K562 (cell line): Measurements from ENCODE around the gene KCNC3. TPM values are rescaled to one million over a fixed set of nuclear protein-coding genes. Genes with fewer than 3 reads are reported as not detected.

Experiments used
- AFF1 ChIP-seq, 2 experiments: fragments of 450-650 bp; IDR thresholded peaks; 2 replicates each; pipeline ENCODE4 v1.6.1; 2018; ENCODE audit warnings: mild to moderate bottlenecking in 2 of 2, low read depth in 1 of 2; ENCODE audit not compliant: partially characterized antibody in 2 of 2
- BRF1 ChIP-seq: IDR thresholded peaks from 3 replicates; pipeline ENCODE4 v1.6.1; 2011; ENCODE audit warnings: borderline replicate concordance, mild to moderate bottlenecking; ENCODE audit not compliant: insufficient read length; ENCODE audit errors: extremely low read depth
- CCNT2 ChIP-seq: IDR thresholded peaks from 2 replicates; pipeline ENCODE4 v1.6.1; 2011; ENCODE audit warnings: borderline replicate concordance, low read depth, mild to moderate bottlenecking, moderate library complexity, mixed read lengths, low read length; ENCODE audit not compliant: insufficient read length; ENCODE audit errors: extremely low read depth
- CEBPZ ChIP-seq: fragments of 150-350 bp; IDR thresholded peaks from 2 replicates; pipeline ENCODE4 v1.6.1; 2014; ENCODE audit warnings: low read depth, mild to moderate bottlenecking, low read length, borderline replicate concordance
- CREB3 ChIP-seq: fragments of 450-650 bp; conservative IDR thresholded peaks from 2 replicates; pipeline ENCODE4 v1.6.1; 2016; ENCODE audit warnings: missing genetic modification characterization, low read depth, mild to moderate bottlenecking, missing compliant biosample characterization, moderate library complexity
- DACH1 ChIP-seq: fragments of 450-650 bp; IDR thresholded peaks from 2 replicates; pipeline ENCODE4 v1.6.1; 2018; ENCODE audit not compliant: partially characterized antibody
- DLX4 ChIP-seq: fragments of 250-450 bp; sonication (Bioruptor Pico); IDR thresholded peaks from 2 replicates; pipeline ENCODE4 v1.6.1; 2021; ENCODE audit warnings: mild to moderate bottlenecking
- ELK3 ChIP-seq: fragments of 450-650 bp; formaldehyde crosslinking; IDR thresholded peaks from 2 replicates; pipeline ENCODE4 v1.4.0; 2020; ENCODE audit warnings: mild to moderate bottlenecking
- PHB ChIP-seq: fragments of 250-450 bp; sonication (Bioruptor Pico); IDR thresholded peaks from 2 replicates; pipeline ENCODE4 v1.5.0; 2021
- RBM39 ChIP-seq: fragments of 200-400 bp; formaldehyde crosslinking; optimal IDR thresholded peaks from 2 replicates; pipeline ENCODE3; 2018; ENCODE audit warnings: low read depth, low read length
- SOX6 ChIP-seq: fragments of 450-650 bp; IDR thresholded peaks from 2 replicates; pipeline ENCODE4 v1.6.1; 2014; ENCODE audit warnings: mild to moderate bottlenecking
- THAP12 ChIP-seq: fragments of 250-450 bp; sonication (Bioruptor Pico); IDR thresholded peaks from 2 replicates; pipeline ENCODE4 v1.9.0; 2021; ENCODE audit warnings: mild to moderate bottlenecking, inconsistent platforms
- ZNF121 ChIP-seq: sonication (generic); formaldehyde crosslinking; conservative IDR thresholded peaks from 2 replicates; pipeline ENCODE4 v1.8.0; 2022; ENCODE audit warnings: missing genetic modification reagents
- polyA plus RNA-seq, 8 experiments: library from polyadenylated mRNA; depleted of rRNA in 4 of 8; stranded (reverse) in 5 of 8; unstranded in 3 of 8; fragments of >200 nt; fragmentation: Nextera tagmentation in 2 of 8; fragmentation: Illumina TruSeq in 1 of 8; extraction: Ambion mirVana in 2 of 8; extraction: Trizol in 1 of 8; gene quantifications; 2 replicates each; pipeline versions ENCODE4 v1.2.1 to v1.2.3, GENCODE V29; 2011 to 2014; ENCODE audit warnings: inconsistent platforms in 1 of 8, missing spikeins in 1 of 8
- total RNA-seq, 7 experiments: library from RNA; depleted of rRNA in 6 of 7; stranded (reverse); fragments of >200 nt in 6 of 7; fragmentation: Illumina TruSeq in 2 of 7; extraction: Trizol in 2 of 7; gene quantifications; 2 replicates each; pipeline versions ENCODE4 v1.2.1 to v1.2.3, GENCODE V29; 2011 to 2021; ENCODE audit warnings: low replicate concordance in 1 of 7

The KCNC3 gene
- total and polyA plus RNA-seq, 9 of the 15 experiments (the other 6 are each of a cell fraction or from before 2014, with no cell fraction given): 0.03 to 26.2 (median 2.0) TPM

- TF ChIP-seq RBM39: no peak
- peak; percentile 74 for TF ChIP-seq THAP12 (CRISPR knock-in tag)
- TF ChIP-seq ELK3: no peak
- no peak for TF ChIP-seq DACH1
- TF ChIP-seq SOX6: peak; percentile 50
- no peak for TF ChIP-seq ZNF121
- TF ChIP-seq CREB3 (tag): no peak
- TF ChIP-seq DLX4 (CRISPR knock-in tag): no peak
- TF ChIP-seq AFF1 (IDR thresholded peaks at IDR 0.05; ENCODE audit: low read depth in 1 of 2, partially characterized antibody in 2 of 2): peak; percentile 62 to 81
- peak; percentile 16 for TF ChIP-seq CCNT2
- TF ChIP-seq PHB (CRISPR knock-in tag): 0 out of 2 replicates have a peak, but pooled peaks have one; percentile 76
- no peak for TF ChIP-seq CEBPZ
- no peak for TF ChIP-seq BRF1
These were observed 47.2 kb upstream of the KCNC3 start, which contains the start of gene NR1H2 (continued) for GRCh38 chr19:50376166-50377050.
